Breast epithelium (tissue), 3 donors: ENCODE results near the gene NPC1L1.
"Not testable (repeated sequence)": the region's sequence is repeated elsewhere in the genome, so short reads cannot be mapped to it uniquely, and the experiment has no call there.

Source experiments
- CTCF ChIP-seq, 3 donors: fragments of 450-650 bp; IDR thresholded peaks; one replicate each; pipeline ENCODE4 v1.5.1; 2016 to 2017; ENCODE audit warnings: antibody characterized with exemption in 3 of 3, mild to moderate bottlenecking in 3 of 3, moderate library complexity in 3 of 3
- POLR2A ChIP-seq: fragments of 450-650 bp; IDR thresholded peaks from one replicate; pipeline ENCODE4 v1.6.1; 2016; ENCODE audit warnings: antibody characterized with exemption, mild to moderate bottlenecking, moderate library complexity
- POLR2AphosphoS5 ChIP-seq, 3 donors: sonication (generic); formaldehyde crosslinking; IDR thresholded peaks; one replicate each; pipeline ENCODE4 v1.6.1; 2017; ENCODE audit warnings: antibody characterized with exemption in 3 of 3

- not testable (repeated sequence) for TF ChIP-seq CTCF (IDR thresholded peaks at IDR 0.05); POLR2A; POLR2AphosphoS5 (IDR thresholded peaks at IDR 0.05)
Measured at GRCh38 chr7:44506592-44507288, 34.4 kb downstream of the NPC1L1 start.
